Osteocyte (in vitro differentiated cells): ENCODE results near the gene CCNK. TPM values are rescaled to one million over a fixed set of nuclear protein-coding genes. Genes with fewer than 3 reads are reported as not detected.
A peak's percentile ranks its signal among the peaks of the same experiment; 100 is the strongest.

ENCODE experiments used
- DNase-seq: peaks from one replicate; pipeline ENCODE4 v3.0.0; 2021; ENCODE audit warnings: mixed read lengths; ENCODE audit not compliant: unreplicated experiment; ENCODE audit errors: extremely low spot score
- H3K27ac Mint-ChIP-seq: one replicate; pipeline ENCODE4 v1.8.0; 2021; ENCODE audit warnings: mild to moderate bottlenecking, mixed read lengths; ENCODE audit not compliant: unreplicated experiment
- H3K27me3 Mint-ChIP-seq: one replicate; pipeline ENCODE4 v1.8.0; 2021; ENCODE audit warnings: mixed read lengths; ENCODE audit not compliant: unreplicated experiment
- H3K36me3 Mint-ChIP-seq: one replicate; pipeline ENCODE4 v1.8.0; 2021; ENCODE audit warnings: mixed read lengths; ENCODE audit not compliant: unreplicated experiment
- H3K4me1 Mint-ChIP-seq: one replicate; pipeline ENCODE4 v1.8.0; 2021; ENCODE audit warnings: mixed read lengths; ENCODE audit not compliant: unreplicated experiment
- H3K4me3 Mint-ChIP-seq: one replicate; pipeline ENCODE4 v1.8.0; 2021; ENCODE audit warnings: mild to moderate bottlenecking, moderate library complexity, mixed read lengths; ENCODE audit not compliant: unreplicated experiment
- H3K9me3 Mint-ChIP-seq: one replicate; pipeline ENCODE4 v1.8.0; 2021; ENCODE audit warnings: mixed read lengths; ENCODE audit not compliant: unreplicated experiment
- total RNA-seq: library from RNA; stranded (reverse); gene quantifications from 2 replicates; pipeline ENCODE4 v1.2.1, GENCODE V29; 2021
- TF ChIP-seq, protein P1 (sequence below): fragments of 200-600 bp; sonication (generic); IDR thresholded peaks from 2 replicates; pipeline ENCODE4 v1.5.0; 2021; ENCODE audit warnings: antibody characterized with exemption, mild to moderate bottlenecking, moderate library complexity

CCNK gene
- total RNA-seq, 1 donor from 2014 or later = 57.4 TPM

- peak; percentile 81 for DNase-seq
- TF ChIP-seq, protein P1, sequence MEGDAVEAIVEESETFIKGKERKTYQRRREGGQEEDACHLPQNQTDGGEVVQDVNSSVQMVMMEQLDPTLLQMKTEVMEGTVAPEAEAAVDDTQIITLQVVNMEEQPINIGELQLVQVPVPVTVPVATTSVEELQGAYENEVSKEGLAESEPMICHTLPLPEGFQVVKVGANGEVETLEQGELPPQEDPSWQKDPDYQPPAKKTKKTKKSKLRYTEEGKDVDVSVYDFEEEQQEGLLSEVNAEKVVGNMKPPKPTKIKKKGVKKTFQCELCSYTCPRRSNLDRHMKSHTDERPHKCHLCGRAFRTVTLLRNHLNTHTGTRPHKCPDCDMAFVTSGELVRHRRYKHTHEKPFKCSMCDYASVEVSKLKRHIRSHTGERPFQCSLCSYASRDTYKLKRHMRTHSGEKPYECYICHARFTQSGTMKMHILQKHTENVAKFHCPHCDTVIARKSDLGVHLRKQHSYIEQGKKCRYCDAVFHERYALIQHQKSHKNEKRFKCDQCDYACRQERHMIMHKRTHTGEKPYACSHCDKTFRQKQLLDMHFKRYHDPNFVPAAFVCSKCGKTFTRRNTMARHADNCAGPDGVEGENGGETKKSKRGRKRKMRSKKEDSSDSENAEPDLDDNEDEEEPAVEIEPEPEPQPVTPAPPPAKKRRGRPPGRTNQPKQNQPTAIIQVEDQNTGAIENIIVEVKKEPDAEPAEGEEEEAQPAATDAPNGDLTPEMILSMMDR = no peak
- peaks cover 2% of the 10 kb centered on the region for H3K36me3 Mint-ChIP-seq
- no peak overlapping the region for H3K4me3 Mint-ChIP-seq
- H3K9me3 Mint-ChIP-seq = no peaks in the 10 kb centered on the region
- H3K4me1 Mint-ChIP-seq = peaks cover 19% of the 10 kb centered on the region
- no peaks in the 10 kb centered on the region for H3K27me3 Mint-ChIP-seq
- H3K27ac Mint-ChIP-seq = no peak overlapping the region
Measured at GRCh38 chr14:99516156-99516870, 35.1 kb downstream of the CCNK start.

DNA sequence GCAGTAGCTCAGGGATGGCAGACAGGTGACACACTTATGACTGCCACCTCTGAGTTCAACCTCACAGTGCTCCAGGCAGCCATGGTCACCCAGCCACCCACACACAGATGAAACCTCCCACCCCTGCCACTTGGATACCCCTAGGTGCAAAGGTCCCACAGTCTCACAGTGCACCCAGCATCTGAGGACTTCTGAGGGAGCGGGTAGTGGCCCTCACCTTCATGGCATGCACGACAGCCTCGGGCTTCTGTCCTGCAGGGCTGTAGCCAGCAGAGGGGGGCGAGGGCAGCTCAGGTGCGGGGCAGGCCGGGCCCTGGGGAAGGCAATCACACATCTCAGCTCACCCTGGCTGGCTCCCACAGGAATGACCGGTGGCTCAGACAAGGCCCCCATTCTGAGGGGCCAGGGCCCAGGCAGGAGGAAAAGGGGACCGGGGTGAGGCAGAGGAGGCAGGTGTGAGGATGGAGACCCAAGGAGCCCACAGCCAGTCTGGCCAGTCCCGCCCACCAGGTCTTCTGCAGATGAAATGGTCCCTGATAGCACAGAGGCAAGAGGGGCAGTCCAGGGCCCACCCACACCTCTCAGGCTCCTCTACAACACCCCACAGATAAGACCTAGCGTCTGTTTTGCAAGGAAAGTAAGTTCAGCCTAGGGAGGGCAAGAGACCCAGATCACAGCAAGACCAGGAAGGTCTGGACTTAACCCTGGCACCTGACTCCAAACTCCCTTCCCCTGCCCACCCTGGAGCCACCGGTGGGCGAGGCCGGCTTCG is 35.8 kb downstream of the CCNK start:
- H3K4me1 Mint-ChIP-seq = peaks cover 12% of the 10 kb centered on the region
- TF ChIP-seq, protein P1 = no peak
- no peaks in the 10 kb centered on the region for H3K27me3 Mint-ChIP-seq
- no peaks in the 10 kb centered on the region for H3K9me3 Mint-ChIP-seq
- no peak overlapping the region for H3K27ac Mint-ChIP-seq
- H3K4me3 Mint-ChIP-seq = no peak overlapping the region
- H3K36me3 Mint-ChIP-seq = peaks cover under 1% of the 10 kb centered on the region
- DNase-seq = no peak

DNA sequence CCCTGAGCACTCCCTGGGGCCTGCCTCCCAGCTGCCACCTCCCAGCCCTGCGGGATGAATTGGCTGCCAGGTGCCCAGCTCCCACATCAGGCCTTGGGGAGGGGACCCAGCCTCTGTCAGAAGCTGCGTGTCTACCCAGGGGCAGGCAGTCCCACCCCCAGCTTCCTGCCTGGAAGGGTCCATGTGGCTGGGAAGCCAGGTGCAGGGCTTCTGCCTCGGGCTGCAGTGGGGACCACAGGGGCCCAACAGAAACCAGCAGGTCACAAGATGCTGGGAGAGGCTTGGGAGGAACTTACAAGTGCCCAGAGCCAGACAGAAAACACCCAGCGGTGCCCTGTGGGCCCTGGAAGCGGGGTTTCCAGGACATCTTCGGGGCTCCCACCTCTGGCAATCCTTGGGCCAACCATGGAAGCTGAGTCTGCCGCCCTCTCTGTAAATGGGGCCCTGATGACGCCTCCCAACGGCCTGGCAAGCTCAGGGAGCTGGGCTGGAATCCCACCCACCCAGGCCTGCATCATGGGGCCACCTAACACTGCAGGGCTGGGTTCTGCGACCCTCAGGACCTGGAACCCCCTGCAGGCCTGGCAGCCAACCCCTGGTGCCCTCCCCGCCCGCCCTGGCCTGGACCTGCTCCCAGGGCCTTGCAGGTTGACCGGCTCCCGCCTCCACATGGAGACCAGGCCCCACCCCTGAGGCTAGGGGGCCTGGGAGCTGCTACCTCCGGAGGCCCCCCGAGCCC is 36.6 kb downstream of the CCNK start:
- Mint-ChIP-seq H3K36me3 (no peaks in the 10 kb centered on the region), H3K4me1 (peaks cover 13% of the 10 kb centered on the region), H3K27ac (no peak overlapping the region), H3K27me3 (no peaks in the 10 kb centered on the region), H3K9me3 (no peaks in the 10 kb centered on the region), H3K4me3 (no peak overlapping the region)
- no peak for DNase-seq
- TF ChIP-seq, protein P1 = no peak

- Mint-ChIP-seq H3K4me3 (no peak overlapping the region), H3K27ac (no peak overlapping the region)
- TF ChIP-seq, protein P1 = peak; percentile 99
Measured at GRCh38 chr14:99518441-99519346, 37.5 kb downstream of the CCNK start.

More at GRCh38 chr14:99518441-99519346, 37.5 kb downstream of the CCNK start:
- Mint-ChIP-seq H3K27me3 (no peaks in the 10 kb centered on the region), H3K36me3 (no peaks in the 10 kb centered on the region), H3K4me1 (peaks cover 20% of the 10 kb centered on the region), H3K9me3 (no peaks in the 10 kb centered on the region)
- peak; percentile 93 for DNase-seq
